Left forelimb (tissue), 1 donor: Measurements from ENCODE around the gene MYPOP.

Experiments
- DNase-seq: peaks from one replicate; pipeline ENCODE4 v3.0.0-alpha.2; 2018; ENCODE audit warnings: low spot score

The MYPOP gene

DNA sequence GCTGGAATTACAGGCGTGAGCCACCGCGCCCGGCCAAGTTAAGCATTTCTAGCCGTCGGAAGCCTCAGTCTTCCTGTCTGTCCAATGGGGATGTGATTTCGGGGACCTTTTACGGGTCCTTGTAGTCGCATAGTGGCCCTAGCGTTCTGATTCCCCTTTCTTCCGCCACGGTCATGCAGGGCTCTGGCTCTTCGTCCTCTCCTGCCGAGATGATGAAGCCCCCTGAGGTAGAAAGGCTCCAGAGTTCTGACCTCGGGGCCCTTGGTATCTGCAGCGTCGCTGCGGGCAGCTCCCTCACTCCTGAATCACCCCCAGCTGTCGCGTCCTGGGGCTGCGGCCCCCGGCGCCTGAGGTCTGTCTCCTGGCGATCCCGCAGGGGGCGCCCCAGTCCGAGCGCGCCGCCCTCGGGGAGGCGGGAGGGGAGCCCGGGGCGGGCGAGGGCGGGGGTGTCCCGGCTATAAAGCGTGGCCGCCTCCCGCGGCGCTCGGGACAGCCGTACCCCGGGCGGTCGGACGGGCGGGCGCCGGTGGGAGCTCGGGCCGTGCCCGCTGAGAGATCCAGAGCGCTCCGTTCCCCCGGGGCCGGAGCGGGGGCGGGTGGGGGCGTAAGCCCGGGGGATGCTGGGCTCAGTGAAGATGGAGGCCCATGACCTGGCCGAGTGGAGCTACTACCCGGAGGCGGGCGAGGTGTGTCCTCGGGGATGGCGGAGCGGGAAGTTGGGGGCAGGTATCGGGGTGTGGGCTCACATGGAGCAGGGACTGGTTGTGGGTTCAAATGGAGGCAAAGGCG, 38.4 kb downstream of the MYPOP start, which contains the start of gene FOXA3:
Gene FOXA3, plus strand, starts transcription at position 487 of the 789 bp plus-strand sequence. Its CDS starts 131 bp downstream, at position 618.
- DNase-seq, result no peak

DNA sequence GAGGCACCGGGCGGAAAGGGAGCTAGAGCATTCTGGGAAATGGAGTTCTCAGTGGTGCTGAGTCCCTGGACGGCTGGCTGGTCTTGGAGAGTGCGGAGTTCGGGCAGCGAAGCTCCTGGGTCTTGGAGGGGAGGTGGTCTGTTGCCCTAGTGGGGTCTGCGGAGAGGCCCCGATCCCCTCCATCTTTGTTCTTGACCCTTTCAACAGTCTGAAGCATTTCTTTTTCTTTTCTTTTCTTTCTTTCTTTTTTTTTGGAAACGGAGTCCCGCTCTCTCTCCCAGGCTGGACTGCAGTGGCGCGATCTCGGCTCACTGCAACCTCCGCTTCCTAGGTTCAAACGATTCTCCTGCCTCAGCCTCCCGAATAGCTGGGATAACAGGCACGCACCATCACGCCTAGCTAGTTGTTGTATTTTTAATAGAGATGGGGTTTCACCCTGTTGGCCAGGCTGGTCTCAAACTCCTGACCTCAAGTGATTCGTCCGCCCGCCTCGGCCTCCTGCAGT, 39.0 kb downstream of the MYPOP start:
- DNase-seq, result no peak

DNA sequence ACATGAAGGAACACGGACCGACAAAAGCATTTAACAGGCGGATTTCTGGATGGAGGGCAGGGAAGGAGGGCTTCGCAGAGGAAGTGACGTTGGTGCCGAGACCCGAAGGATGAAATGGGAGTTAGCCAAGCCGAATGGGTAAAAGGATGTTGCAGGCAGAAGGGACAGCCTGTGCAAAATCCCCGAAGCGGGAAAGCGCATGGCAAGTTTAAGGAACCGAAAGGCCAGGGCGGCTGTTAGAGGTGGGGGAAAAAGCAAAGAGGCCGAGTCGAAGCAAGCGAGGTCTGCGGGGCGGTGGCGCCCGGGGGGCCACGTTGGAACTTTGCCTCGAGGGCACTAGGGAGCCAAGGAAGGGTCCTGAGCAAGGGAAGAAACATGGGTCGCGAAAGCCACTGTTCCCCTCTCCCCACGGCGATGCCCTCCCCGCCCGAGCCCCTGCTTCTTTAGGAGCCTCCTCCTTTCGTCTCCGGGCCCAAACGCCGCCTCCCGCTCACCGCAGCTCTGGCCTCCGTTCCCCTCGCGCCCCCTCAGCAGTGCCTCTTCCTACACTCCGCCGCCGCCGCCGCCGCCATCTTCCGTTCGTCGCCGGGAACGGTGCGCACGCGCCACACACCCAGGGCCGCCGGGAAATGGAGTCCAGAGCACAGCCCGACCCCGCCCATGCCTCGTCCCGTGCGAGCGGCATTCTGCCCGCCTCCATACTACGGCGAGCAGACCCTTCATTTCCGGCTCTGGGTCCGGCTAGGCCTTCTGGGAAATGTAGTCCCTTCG, 39.7 kb downstream of the MYPOP start, which contains the start of gene SYMPK:
Gene SYMPK, minus strand, starts transcription at position 584 of the 771 bp plus-strand sequence. CDS start 8,652 bp downstream, outside the sequence.
- peak; percentile 99 for DNase-seq

DNA sequence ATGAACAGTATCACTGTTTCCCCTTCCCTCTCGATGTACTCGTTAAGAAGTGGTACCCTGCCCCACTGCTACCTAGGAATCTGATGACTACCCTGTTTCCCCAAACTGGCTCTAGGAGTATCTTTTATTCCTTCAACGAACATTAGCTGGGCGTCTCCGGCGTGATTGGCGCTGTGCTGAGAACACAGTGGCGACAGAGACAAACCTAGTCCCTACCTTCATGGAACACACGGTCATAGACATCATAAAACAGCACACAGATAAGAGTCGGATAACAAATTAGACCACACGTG, 40.2 kb downstream of the MYPOP start:
- DNase-seq, result no peak

DNA sequence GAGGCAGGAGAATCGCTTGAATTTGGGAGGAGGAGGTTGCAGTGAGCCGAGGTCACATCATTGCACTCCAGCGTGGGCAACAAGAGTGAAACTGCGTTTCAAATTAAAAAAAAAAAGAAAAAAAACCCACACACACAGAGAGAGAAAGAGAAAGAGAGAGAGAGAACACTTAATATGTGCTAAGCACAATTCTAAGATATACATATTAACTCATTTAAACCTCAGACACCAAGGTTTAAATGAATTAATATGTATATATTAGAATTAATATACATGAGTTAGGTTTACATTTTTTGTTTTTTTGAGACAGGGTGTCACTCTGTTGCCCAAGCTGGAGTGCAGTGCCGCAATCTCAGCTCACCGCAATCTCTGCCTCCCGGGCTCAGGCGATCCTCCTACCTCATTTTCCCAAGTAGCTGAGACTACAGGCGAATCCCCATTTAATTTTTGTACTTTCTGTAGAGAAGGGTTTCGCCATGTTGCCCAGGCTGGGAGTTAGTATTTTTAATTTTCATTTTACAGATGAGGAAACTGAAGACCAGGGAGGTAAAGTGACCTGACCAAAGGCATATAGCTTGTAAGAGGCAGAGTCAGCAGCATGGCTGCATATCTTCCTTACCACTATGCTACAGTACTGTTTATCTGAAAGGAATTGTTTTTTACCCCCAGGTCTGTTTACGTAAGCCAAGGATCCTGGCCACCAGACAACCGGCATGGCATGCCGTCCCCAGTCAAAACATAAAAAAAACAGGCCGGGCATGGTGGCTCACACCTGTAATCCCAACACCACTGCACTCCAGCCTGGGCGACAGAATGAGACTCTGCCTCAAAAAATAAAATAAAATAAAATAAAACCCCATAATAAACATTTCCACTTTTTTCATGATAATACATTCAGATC, 41.8 kb downstream of the MYPOP start:
- DNase-seq, result no peak

DNA sequence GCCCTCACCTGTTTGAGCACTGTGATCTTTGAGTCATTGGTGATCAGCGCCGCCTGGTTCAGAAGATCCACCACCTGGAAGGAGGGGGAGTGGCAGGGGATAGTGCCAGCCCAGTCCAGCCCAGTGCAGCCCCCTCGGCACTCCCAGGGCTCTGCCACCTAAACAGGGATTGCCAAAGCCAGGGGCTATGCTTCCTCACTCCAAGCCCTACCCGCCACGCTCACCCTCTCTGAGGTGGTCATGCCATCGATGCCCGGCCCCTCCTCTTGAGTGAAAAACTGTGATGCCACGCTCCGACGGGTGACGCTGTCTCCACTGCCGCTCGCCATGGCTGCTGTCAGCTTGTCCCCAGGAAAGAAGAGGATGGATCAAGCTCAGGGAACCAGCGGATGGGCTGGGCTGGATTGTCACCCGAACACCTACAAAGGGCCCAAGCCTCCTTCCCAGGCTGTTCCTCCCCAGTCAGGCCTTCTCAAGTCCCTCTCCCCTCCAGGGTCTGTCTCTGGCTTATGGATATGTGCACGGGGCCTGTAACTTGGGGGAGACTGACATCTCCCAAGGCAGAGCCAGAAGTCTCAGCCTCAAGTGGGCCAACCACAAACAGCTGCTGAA, 48.1 kb downstream of the MYPOP start:
- no peak for DNase-seq

DNA sequence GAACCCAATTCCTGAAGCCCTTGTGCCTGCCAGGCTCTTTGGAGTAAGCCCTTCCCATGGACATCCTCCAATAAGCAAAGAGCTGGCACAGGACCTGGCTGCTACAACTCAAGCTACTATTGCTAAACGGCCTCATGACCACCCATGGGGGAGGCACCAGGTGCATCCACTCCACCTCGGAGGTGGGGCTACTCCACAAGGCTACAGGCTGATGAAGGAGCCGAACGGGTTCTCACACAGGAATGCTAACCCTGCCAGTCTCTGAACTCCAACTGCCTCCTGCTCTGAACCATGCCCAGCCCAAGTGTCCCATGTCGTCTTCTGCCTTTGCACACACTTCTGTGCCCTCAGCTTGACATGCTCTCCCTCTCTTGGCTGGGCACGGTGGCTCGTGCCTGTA, 49.4 kb downstream of the MYPOP start:
- no peak for DNase-seq

DNA sequence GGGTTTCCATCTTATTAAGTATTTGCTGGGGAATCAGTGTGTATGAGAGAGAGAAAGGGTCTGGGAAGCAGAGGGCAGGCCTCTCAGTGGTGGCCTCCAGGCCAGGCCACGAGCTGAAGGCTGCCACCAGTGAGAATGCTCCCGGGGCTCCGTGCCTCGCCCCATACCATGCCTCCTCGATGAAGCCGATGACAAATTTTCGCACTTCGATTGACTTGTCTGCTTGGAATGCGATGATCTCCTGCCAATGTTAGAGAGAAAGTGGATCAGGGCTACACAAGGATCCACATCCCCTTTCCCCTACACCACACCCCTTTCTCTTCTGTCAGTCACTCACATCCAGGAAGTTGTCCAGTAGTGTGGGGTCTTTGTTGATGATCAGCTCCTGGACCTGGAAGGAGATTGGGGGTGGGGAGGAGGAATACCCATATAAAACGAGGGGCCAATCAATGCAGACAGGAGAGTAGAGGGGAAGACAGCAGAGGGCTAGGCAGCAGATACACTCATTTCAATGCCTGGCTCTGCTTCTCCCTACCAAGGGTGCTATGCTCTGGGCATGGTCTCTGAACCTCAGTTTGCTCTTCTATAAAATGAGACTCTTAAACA, 50.2 kb downstream of the MYPOP start:
- DNase-seq, result no peak

DNA sequence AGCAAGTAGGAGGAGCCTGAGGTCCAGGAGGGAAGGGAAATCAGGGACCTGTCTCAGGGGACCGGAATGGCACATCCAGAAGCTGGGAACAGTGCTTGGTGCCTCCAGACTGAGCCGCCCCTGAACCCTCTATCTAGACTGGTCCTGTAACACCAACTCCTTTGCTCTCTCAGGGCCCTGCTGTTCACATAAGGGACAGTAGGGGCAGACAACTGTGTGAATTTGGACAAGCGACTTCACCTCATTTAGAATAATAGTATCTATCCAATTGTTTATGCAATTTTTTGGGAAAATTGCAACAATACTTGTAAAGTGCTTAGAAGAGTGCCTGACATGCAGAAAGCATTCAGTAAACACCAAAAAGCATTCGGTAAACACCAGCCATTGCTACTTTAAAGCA, 53.5 kb downstream of the MYPOP start:
- no peak for DNase-seq

DNA sequence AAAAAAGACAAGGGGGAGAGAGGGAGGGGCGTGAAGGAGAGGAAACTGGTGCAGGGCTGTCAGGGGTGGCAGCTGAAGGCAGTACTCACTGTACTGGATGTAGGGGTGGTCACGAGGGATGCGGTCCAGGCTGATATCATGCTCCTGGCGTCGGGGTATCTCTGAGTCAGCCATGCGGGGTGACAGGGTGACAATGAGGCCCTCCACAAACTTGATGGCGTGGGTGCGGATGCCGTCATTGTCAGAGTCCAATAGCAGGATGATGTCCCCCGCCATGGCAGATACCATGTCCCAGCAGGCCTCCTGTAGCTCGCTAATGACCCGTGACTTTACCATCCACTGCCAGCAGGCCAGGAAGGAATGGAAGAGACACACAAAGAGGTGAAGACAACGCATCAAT, 54.8 kb downstream of the MYPOP start:
- DNase-seq, result no peak

DNA sequence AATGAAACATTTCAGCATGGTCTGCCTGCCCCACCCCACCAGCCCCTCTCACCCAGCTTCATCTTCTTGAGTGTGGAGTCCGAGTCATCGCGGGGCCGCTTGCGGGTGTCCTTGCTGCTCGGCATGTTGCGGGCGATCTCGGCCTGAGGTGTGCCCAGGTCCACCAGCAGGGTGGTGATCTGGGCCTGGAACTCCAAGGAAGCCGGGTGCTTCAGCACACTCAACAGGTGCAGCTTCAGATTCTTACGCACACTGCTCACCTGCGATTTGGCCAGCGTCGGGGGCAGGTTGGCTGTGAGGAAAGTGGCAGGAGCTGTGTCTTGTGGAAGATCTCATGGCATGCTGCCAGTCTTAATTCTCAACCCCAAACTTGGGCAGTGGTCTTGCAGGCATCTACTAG, 60.2 kb downstream of the MYPOP start:
- DNase-seq, result no peak
